C4-2B (cell line): ENCODE measurements around the gene ARHGEF1.

Source experiments
- ZFX ChIP-seq: fragments of 450-650 bp; IDR thresholded peaks from 2 replicates; pipeline ENCODE4 v1.6.1; 2017
- TF ChIP-seq, protein P1 (sequence below): fragments of 450-650 bp; conservative IDR thresholded peaks from 2 replicates; pipeline ENCODE4 v1.5.1; 2017; ENCODE audit warnings: mild to moderate bottlenecking

DNA sequence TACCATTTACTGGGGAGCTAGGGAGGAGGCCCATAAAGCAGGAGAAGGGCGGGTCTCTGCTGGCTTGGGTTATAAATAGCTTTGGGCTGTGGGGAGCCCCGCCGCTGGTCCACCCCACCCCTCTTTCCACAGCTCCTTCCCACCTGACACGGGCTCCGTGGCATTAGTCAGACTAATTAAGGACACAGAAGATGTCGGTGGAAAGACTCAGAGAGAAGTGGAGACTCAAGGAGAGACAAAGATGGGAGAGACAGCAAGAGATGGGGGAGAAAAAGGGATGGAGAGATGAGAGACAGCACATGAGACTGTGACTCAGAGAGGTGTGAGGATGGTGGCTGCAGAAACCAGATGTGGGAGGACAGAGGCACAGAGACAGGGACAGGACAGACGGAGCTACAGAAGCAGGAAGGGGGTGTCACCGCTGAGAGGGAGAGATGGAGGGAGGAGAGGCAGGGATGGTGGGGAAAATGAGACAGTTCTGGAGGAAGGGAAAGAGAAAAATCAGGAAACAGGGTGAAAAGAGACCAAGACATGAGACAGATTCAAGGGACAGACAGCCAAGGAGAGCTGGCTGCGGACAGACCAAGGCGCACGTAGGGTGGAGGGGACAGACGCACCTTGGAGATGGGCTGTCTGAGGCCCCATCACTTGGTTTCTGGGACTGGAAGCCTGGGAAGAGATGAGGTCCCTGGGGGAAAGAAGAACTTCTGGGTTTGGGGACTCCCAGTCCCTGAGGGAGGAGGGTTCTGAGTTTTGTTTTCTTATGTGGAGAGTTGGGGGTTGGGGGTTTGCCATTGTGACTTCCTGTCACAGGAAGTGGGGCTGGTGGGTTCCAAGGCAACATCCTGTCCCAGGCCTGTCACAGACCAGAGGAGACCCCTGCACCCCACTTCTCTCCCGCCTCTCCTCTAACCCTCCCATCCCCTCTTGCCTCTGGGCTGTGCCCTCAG lies 4.1 kb downstream of the ARHGEF1 start:
- TF ChIP-seq, protein P1, sequence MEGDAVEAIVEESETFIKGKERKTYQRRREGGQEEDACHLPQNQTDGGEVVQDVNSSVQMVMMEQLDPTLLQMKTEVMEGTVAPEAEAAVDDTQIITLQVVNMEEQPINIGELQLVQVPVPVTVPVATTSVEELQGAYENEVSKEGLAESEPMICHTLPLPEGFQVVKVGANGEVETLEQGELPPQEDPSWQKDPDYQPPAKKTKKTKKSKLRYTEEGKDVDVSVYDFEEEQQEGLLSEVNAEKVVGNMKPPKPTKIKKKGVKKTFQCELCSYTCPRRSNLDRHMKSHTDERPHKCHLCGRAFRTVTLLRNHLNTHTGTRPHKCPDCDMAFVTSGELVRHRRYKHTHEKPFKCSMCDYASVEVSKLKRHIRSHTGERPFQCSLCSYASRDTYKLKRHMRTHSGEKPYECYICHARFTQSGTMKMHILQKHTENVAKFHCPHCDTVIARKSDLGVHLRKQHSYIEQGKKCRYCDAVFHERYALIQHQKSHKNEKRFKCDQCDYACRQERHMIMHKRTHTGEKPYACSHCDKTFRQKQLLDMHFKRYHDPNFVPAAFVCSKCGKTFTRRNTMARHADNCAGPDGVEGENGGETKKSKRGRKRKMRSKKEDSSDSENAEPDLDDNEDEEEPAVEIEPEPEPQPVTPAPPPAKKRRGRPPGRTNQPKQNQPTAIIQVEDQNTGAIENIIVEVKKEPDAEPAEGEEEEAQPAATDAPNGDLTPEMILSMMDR = no peak
- TF ChIP-seq ZFX = no peak
